Left lung (tissue), 10 donors: ENCODE results near the gene NPHP4. TPM values are rescaled to one million over a fixed set of nuclear protein-coding genes. Genes with fewer than 3 reads are reported as not detected.

Experiments
- ATAC-seq: fragments of 200-7000 bp; cut with Tn5 transposase; one replicate; pipeline ENCODE4 v1.9.1; 2020; ENCODE audit warnings: moderate library complexity
- DNase-seq, 4 donors: peaks; one replicate each; pipeline ENCODE4 v3.0.0-alpha.2; 2013 to 2020
- H3K27ac ChIP-seq, 2 donors: fragments of 200-600 bp; sonication (generic) in 1 of 2; one replicate each; pipeline versions ENCODE4 v1.5.0 to v1.8.0; 2020 to 2021
- H3K27me3 ChIP-seq, 2 donors: fragments of 200-600 bp; sonication (generic) in 1 of 2; one replicate each; pipeline versions ENCODE4 v1.5.0 to v1.8.0; 2020 to 2021
- H3K36me3 ChIP-seq, 2 donors: fragments of 200-600 bp; sonication (generic) in 1 of 2; one replicate each; pipeline versions ENCODE4 v1.5.0 to v1.8.0; 2020 to 2021
- H3K4me1 ChIP-seq, 2 donors: fragments of 200-600 bp; one replicate each; pipeline ENCODE4 v1.8.0; 2021
- H3K4me3 ChIP-seq, 2 donors: fragments of 200-600 bp; sonication (generic) in 1 of 2; one replicate each; pipeline versions ENCODE4 v1.5.0 to v1.8.0; 2020 to 2021; ENCODE audit warnings: mild to moderate bottlenecking in 1 of 2
- H3K9me3 ChIP-seq, 2 donors: fragments of 200-600 bp; sonication (generic) in 1 of 2; one replicate each; pipeline versions ENCODE4 v1.5.0 to v1.8.0; 2020 to 2021
- intact Hi-C, 2 donors: fragments of 100-400 bp; cut with DNase I; formaldehyde crosslinking; loops; one replicate each; pipeline versions ENCODE4 v1.11.2 to v1.14.2; 2022
- polyA plus RNA-seq, 6 donors: library from polyadenylated mRNA; unstranded; fragments of 120-200 nt; gene quantifications; one replicate each; pipeline ENCODE4 v1.2.1, GENCODE V29; 2013; ENCODE audit not compliant: insufficient read length in 6 of 6
- total RNA-seq, 2 donors: library from RNA; stranded (reverse); fragmentation: NEBNext Ultra II Directional; extraction: Animal tissue kit (Norgen Biotek cat#: 25700); gene quantifications; one replicate each; pipeline ENCODE4 v1.2.1, GENCODE V29; 2021
- TF ChIP-seq, protein P1 (sequence below), 2 donors: fragments of 200-600 bp; sonication (generic) in 1 of 2; IDR thresholded peaks; one replicate each; pipeline versions ENCODE4 v1.5.0 to v1.8.0; 2021; ENCODE audit warnings: antibody characterized with exemption in 2 of 2
- donor health status: DM: no; HTN: yes; CAD: no.
- donor health status: DM: no; HTN: no; CAD: no.

Gene NPHP4
- total and polyA plus RNA-seq, 8 donors: 9.4 to 16.4 (median 10.2) TPM

DNA sequence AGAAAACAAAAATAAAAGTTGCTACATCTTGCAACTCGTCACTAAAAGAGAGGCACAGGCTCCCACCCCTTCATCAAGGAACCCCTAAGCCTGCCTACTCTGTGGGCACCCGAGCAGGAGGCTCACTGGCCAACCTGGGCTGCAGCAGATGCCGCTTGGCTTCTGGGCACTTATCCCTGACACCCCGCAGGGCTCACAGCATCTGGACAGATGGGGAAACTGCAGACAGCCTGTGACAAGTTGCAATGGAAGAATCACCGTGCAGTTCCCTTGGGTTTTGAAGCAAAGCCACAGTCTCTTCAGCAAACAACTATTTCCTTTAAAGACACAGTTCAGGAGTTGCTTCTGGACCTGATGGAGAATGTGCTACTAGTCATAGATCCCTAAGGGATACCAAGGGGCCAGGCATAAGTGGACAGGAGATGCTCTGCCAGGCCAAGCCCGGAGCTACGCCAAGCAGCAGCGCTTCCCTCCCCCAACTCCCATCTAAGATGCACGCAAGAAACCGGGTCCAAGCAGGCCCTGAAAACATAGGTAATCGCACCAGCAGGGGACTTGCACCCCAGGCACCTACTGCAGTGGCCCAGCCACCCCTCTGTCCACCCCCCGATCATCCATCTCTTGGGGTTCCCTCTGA is 170.6 kb downstream of the NPHP4 start:
- ATAC-seq (no peak), DNase-seq (peak in 1 of 4 donors; percentile 54)
- Histone ChIP-seq H3K4me3 (no peak overlapping the region), H3K9me3 (no peaks in the 10 kb centered on the region), H3K27ac (no peak overlapping the region), H3K36me3 (no peaks in the 10 kb centered on the region), H3K4me1 (no peaks in the 10 kb centered on the region), H3K27me3 (peaks cover 0 to 38% of the 10 kb centered on the region in 2 donors)
- intact Hi-C loops: no loop called here
- TF ChIP-seq, protein P1, sequence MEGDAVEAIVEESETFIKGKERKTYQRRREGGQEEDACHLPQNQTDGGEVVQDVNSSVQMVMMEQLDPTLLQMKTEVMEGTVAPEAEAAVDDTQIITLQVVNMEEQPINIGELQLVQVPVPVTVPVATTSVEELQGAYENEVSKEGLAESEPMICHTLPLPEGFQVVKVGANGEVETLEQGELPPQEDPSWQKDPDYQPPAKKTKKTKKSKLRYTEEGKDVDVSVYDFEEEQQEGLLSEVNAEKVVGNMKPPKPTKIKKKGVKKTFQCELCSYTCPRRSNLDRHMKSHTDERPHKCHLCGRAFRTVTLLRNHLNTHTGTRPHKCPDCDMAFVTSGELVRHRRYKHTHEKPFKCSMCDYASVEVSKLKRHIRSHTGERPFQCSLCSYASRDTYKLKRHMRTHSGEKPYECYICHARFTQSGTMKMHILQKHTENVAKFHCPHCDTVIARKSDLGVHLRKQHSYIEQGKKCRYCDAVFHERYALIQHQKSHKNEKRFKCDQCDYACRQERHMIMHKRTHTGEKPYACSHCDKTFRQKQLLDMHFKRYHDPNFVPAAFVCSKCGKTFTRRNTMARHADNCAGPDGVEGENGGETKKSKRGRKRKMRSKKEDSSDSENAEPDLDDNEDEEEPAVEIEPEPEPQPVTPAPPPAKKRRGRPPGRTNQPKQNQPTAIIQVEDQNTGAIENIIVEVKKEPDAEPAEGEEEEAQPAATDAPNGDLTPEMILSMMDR (IDR thresholded peaks at IDR 0.05): no peak

- no peak for ATAC-seq
- TF ChIP-seq, protein P1 (IDR thresholded peaks at IDR 0.05): no peak
- intact Hi-C loops: no loop called here
- peaks cover 0 to 36% of the 10 kb centered on the region in 2 donors for H3K27me3 ChIP-seq
- DNase-seq: peak in 1 of 4 donors; percentile 43
- H3K4me1 ChIP-seq: no peaks in the 10 kb centered on the region
- H3K4me3 ChIP-seq: no peak overlapping the region
- H3K27ac ChIP-seq: no peak overlapping the region
- H3K9me3 ChIP-seq: no peaks in the 10 kb centered on the region
- H3K36me3 ChIP-seq: no peaks in the 10 kb centered on the region
Measured at GRCh38 chr1:5820026-5820421, 172.2 kb downstream of the NPHP4 start.

DNA sequence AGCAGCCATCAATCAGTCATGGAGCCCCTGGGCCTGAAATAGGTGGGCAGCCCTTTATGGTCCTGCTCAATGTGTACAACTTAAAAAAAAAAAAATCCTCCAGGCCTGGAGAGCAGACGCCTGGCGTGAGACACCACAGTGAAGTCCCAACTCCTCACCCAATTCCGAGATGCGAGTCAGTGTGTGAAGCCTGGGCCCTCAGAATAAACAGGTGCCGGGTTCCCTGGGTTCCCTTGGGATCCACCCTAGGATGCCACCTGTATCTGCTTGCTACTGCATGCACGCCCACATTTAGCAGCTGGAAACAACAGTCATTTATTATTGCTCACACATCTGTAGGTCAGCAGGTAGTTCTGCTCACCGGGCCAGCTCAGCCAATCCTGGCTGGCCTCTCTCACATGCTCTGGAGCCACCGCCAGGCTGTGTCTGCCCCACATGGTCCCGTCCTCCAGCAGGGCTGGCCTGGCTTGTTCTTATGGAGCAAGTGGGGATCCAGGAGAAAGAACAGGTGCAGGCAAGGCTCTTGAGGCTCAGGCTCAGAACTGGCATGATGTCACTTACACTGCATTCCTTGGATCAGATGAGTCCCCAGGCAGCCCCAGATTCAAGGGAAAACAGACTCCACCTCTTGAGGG is 172.7 kb downstream of the NPHP4 start:
- Histone ChIP-seq H3K4me1 (no peaks in the 10 kb centered on the region), H3K4me3 (no peak overlapping the region), H3K27ac (no peak overlapping the region), H3K36me3 (no peaks in the 10 kb centered on the region), H3K27me3 (peaks cover 0 to 36% of the 10 kb centered on the region in 2 donors), H3K9me3 (no peaks in the 10 kb centered on the region)
- TF ChIP-seq, protein P1 (IDR thresholded peaks at IDR 0.05): no peak
- peak in 1 of 4 donors; percentile 21 for DNase-seq
- intact Hi-C loops: no loop called here
- no peak for ATAC-seq

GRCh38 chr1:5818755-5819154 is 173.5 kb downstream of the NPHP4 start:
- Histone ChIP-seq H3K4me3 (no peak overlapping the region), H3K4me1 (no peaks in the 10 kb centered on the region), H3K9me3 (no peaks in the 10 kb centered on the region), H3K27ac (no peak overlapping the region), H3K27me3 (peaks cover 0 to 42% of the 10 kb centered on the region in 2 donors), H3K36me3 (no peaks in the 10 kb centered on the region)
- TF ChIP-seq, protein P1 (IDR thresholded peaks at IDR 0.05): no peak
- DNase-seq: peak in 1 of 4 donors; percentile 12
- ATAC-seq: no peak
- intact Hi-C loops: no loop called here

- Histone ChIP-seq H3K9me3 (no peaks in the 10 kb centered on the region), H3K4me3 (no peak overlapping the region), H3K4me1 (no peaks in the 10 kb centered on the region), H3K27ac (no peak overlapping the region), H3K36me3 (no peaks in the 10 kb centered on the region), H3K27me3 (peaks cover 0 to 53% of the 10 kb centered on the region in 2 donors)
- ATAC-seq (no peak), DNase-seq (no peak)
- TF ChIP-seq, protein P1 (IDR thresholded peaks at IDR 0.05): no peak
- intact Hi-C loops: no loop called here
Measured at GRCh38 chr1:5815716-5816115, 176.5 kb downstream of the NPHP4 start.
